Measurements from ENCODE around the gene ZNF470. TPM values are rescaled to one million over a fixed set of nuclear protein-coding genes. Genes with fewer than 3 reads are reported as not detected.

ZNF470 gene
- total and polyA plus RNA-seq, 8 donors, result 4.2 to 8.8 (median 8.3) TPM

DNA sequence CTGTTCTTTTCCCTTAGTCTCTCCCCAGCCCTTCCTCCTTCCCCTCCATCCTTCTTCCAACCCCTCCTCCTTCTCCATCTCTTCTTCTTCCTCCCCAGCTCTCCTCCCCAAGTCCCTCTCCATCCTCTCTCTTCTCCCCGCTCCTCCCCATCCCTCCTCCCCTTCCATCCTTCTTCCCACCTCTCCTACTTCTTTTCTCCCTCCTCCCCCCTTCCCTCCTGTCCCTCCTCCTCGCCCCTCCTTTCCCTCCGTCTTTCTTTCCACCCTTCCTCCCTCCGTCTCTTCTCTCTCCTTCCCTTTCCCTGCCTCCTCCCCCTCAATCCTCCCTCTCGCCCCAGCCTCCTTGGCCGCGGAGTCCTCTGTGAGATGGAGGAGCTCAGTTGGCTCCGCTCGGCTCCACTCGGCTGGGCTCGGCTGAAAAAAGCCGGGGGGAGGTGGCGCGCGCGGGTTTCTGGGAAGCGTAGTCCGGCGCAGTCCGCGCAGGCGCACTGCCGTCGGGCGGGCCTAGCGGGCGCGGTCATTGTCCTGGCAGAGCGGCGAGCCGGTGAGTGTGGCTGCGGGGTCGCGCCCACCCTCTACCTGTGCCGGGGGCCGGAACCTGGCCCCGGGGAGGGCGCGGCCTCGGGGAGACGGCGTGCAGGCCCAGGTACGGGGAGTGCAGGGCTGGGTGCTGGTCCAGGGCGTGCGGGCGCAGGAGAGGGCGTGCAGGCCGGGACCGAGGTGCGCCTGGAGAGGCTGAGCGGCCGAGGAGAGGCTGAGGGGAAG, 27.7 kb downstream of the ZNF470 start, which contains the start of gene ZNF71:
Gene ZNF71, plus strand, starts transcription at position 520 of the 765 bp plus-strand sequence. CDS start 6,257 bp downstream, outside the sequence.
- Histone ChIP-seq H3K4me1 (peaks cover 4 to 14% of the 10 kb centered on the region in 2 donors), H3K36me3 (peaks cover 0 to 9% of the 10 kb centered on the region in 2 donors), H3K27me3 (no peaks in the 10 kb centered on the region), H3K9me3 (peaks cover 0 to 45% of the 10 kb centered on the region in 2 donors), H3K27ac (peak within 1 kb of the TSS in 1 of 2 donors; percentile 64), H3K4me3 (peak within 1 kb of the TSS; percentile 58 to 86)
- peak; percentile 99 for ATAC-seq
- intact Hi-C loops (cut with DNase I), result no loop called here
- TF ChIP-seq, protein P1, sequence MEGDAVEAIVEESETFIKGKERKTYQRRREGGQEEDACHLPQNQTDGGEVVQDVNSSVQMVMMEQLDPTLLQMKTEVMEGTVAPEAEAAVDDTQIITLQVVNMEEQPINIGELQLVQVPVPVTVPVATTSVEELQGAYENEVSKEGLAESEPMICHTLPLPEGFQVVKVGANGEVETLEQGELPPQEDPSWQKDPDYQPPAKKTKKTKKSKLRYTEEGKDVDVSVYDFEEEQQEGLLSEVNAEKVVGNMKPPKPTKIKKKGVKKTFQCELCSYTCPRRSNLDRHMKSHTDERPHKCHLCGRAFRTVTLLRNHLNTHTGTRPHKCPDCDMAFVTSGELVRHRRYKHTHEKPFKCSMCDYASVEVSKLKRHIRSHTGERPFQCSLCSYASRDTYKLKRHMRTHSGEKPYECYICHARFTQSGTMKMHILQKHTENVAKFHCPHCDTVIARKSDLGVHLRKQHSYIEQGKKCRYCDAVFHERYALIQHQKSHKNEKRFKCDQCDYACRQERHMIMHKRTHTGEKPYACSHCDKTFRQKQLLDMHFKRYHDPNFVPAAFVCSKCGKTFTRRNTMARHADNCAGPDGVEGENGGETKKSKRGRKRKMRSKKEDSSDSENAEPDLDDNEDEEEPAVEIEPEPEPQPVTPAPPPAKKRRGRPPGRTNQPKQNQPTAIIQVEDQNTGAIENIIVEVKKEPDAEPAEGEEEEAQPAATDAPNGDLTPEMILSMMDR (IDR thresholded peaks at IDR 0.05), result no peak
- DNase-seq, result peak; percentile 85 to 95 (median 91)

DNA sequence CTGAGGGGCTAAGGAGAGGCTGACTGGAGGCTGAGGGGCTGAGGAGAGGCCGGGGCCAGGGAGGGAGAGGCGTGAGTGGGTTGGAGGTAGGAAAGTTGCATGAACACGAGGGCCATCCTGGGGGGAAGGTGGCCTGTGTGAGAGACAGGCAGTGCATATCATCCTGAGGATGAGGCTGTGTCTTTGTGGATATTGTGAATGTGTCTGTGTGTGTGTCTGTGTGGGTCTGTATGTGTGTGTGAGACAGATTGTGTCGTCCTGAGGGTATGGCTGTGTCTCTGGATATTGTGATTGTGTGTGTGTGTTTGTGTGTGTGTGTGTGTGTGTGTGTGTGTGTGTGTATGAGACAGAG, 28.3 kb downstream of the ZNF470 start:
- H3K27me3 ChIP-seq, result no peaks in the 10 kb centered on the region
- peaks cover 0 to 42% of the 10 kb centered on the region in 2 donors for H3K9me3 ChIP-seq
- peaks cover 0 to 9% of the 10 kb centered on the region in 2 donors for H3K36me3 ChIP-seq
- DNase-seq (no peak), ATAC-seq (peak; percentile 37)
- peak overlapping the region; percentile 58 to 86 for H3K4me3 ChIP-seq
- TF ChIP-seq, protein P1 (IDR thresholded peaks at IDR 0.05), result no peak
- intact Hi-C loops (cut with DNase I), result no loop called here
- peak overlapping the region in 1 of 2 donors; percentile 64 for H3K27ac ChIP-seq
- peaks cover 4 to 14% of the 10 kb centered on the region in 2 donors for H3K4me1 ChIP-seq

DNA sequence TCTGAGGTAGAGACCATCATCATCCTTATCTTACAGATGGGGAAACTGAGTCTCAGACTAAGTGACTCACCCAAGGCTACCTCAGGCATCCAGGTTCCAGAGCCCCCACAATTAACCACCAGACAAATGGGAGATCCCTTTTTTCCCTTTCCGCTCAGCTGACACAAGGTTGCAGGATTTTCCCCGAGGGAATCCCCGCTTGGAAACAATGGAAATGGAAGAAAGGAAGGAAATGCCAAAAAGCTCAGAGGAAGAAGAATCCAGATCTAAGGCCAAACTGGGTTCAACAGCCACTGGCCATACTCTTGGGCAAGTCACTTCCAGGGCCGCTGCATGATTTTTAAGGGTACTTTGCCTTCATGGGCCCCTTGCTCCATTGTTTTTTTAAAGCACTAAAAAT, 29.4 kb downstream of the ZNF470 start:
- Histone ChIP-seq H3K36me3 (peaks cover 0 to 19% of the 10 kb centered on the region in 2 donors), H3K4me1 (peaks cover 4 to 14% of the 10 kb centered on the region in 2 donors), H3K27ac (no peak overlapping the region), H3K4me3 (peak overlapping the region in 1 of 2 donors; percentile 86), H3K9me3 (peaks cover 0 to 43% of the 10 kb centered on the region in 2 donors), H3K27me3 (no peaks in the 10 kb centered on the region)
- TF ChIP-seq, protein P1 (IDR thresholded peaks at IDR 0.05), result no peak
- no peak for ATAC-seq
- DNase-seq, result no peak
- intact Hi-C loops (cut with DNase I), result no loop called here

DNA sequence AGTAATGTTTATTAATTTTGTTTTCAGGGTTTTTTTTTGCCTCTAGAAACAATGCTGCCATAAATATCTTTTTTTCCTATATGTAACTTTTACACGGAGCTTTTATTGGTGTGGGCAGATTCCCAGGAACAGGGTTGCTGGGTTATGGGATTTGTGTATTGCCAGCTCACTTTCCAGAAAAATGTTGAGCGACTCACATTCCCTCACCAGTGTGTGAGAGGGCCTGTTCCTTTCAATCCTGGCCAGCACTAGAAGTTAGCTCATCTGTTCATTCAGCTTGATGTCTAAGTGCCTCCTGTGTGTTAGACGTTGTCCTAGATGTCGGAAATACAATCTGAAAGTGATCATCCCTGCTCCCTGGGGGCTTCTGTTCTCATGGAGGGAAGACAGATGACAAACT, 30.4 kb downstream of the ZNF470 start:
- intact Hi-C loops (cut with DNase I), result no loop called here
- H3K9me3 ChIP-seq, result peaks cover 0 to 44% of the 10 kb centered on the region in 2 donors
- TF ChIP-seq, protein P1 (IDR thresholded peaks at IDR 0.05), result no peak
- H3K4me3 ChIP-seq, result no peak overlapping the region
- DNase-seq (no peak), ATAC-seq (no peak)
- H3K27ac ChIP-seq, result no peak overlapping the region
- H3K4me1 ChIP-seq, result peaks cover 4 to 14% of the 10 kb centered on the region in 2 donors
- H3K27me3 ChIP-seq, result no peaks in the 10 kb centered on the region
- H3K36me3 ChIP-seq, result peaks cover 0 to 29% of the 10 kb centered on the region in 2 donors

DNA sequence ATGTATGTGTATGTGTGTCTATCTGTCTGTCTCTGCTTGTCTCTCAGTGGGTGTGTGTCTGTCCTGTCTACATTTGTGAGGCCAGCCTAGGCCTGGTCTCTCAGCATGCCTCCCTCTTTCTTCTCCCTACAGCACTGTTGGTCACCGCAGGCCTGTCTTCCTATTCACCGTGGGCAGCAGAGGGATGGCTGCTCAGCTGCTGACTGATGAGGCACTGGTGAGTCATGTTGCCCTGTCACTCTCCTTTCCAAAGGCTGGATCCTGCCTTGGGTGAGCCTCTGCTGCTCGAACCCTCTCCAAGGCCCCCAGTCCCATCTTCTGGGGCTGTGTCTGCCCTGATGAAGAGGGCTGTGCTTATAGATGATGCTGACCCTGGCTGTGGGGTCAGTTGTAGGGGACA, 34.1 kb downstream of the ZNF470 start:
- TF ChIP-seq, protein P1 (IDR thresholded peaks at IDR 0.05), result no peak
- intact Hi-C loops (cut with DNase I), result no loop called here
- DNase-seq (no peak), ATAC-seq (no peak)
- Histone ChIP-seq H3K4me1 (peaks cover 0 to 5% of the 10 kb centered on the region in 2 donors), H3K4me3 (no peak overlapping the region), H3K9me3 (peaks cover 4 to 80% of the 10 kb centered on the region in 2 donors), H3K27ac (no peak overlapping the region), H3K36me3 (peaks cover 0 to 63% of the 10 kb centered on the region in 2 donors), H3K27me3 (no peaks in the 10 kb centered on the region)

Measured in left lung (tissue), 10 donors.